Posterior cingulate gyrus (tissue), 11 donors: ENCODE measurements around the gene CTSW.

ENCODE experiments used
- DNase-seq, 10 donors: peaks; one replicate each; pipeline versions ENCODE4 v3.0.0 to v3.0.0-alpha.2; 2020 to 2021; ENCODE audit warnings: mixed read lengths in 3 of 10
- intact Hi-C: fragments of 100-400 bp; cut with DNase I; formaldehyde crosslinking; loops from one replicate; pipeline ENCODE4 v1.15.1; 2023

The CTSW gene

GRCh38 chr11:65894034-65894591 is 14.5 kb downstream of the CTSW start:
- intact Hi-C loops = loop anchor here (5.0 kb wide), 1 partner anchor 68 kb away; the partner anchor contains the start of gene SART1

GRCh38 chr11:65895482-65895981 is 15.9 kb downstream of the CTSW start:
- peak in 2 of 10 donors; percentile 16 to 28 for DNase-seq
- intact Hi-C loops = no loop called here

More at GRCh38 chr11:65894034-65894591, 14.5 kb downstream of the CTSW start:
- peak in 1 of 10 donors; percentile 62 for DNase-seq

- intact Hi-C loops = no loop called here
- DNase-seq = peak in 2 of 10 donors; percentile 25 to 48
Measured at GRCh38 chr11:65896034-65896999, 16.7 kb downstream of the CTSW start.

GRCh38 chr11:65897020-65897471 is 17.4 kb downstream of the CTSW start:
- intact Hi-C loops = no loop called here

GRCh38 chr11:65898656-65899355 is 19.2 kb downstream of the CTSW start:
- DNase-seq = peak in 1 of 10 donors; percentile 12
- intact Hi-C loops = no loop called here

More at GRCh38 chr11:65897020-65897471, 17.4 kb downstream of the CTSW start:
- no peak for DNase-seq

GRCh38 chr11:65899356-65900124 is 19.9 kb downstream of the CTSW start:
- peak in 2 of 10 donors; percentile 73 to 78 for DNase-seq
- intact Hi-C loops = no loop called here

GRCh38 chr11:65900125-65900898 is 20.7 kb downstream of the CTSW start, which contains the start of gene FOSL1:
FOSL1 (minus strand) TSS chr11:65900388; CDS start chr11:65900339, 49 bp downstream.
- DNase-seq = peak in 9 of 10 donors; percentile 36 to 93 (median 60)
- intact Hi-C loops = no loop called here

GRCh38 chr11:65900899-65901180 is 21.2 kb downstream of the CTSW start:
- intact Hi-C loops = no loop called here
- peak in 2 of 10 donors; percentile 36 to 55 for DNase-seq

GRCh38 chr11:65903068-65903481 is 23.4 kb downstream of the CTSW start:
- intact Hi-C loops = no loop called here
- DNase-seq = peak in 2 of 10 donors; percentile 12 to 65

- intact Hi-C loops = no loop called here
- peak in 2 of 10 donors; percentile 13 to 20 for DNase-seq
Measured at GRCh38 chr11:65903715-65904114, 24.1 kb downstream of the CTSW start.

GRCh38 chr11:65906602-65907001 is 27.0 kb downstream of the CTSW start:
- intact Hi-C loops = no loop called here
- no peak for DNase-seq

GRCh38 chr11:65907878-65908277 is 28.2 kb downstream of the CTSW start:
- intact Hi-C loops = no loop called here
- DNase-seq = peak in 2 of 10 donors; percentile 22 to 55

GRCh38 chr11:65911682-65912568 is 32.3 kb downstream of the CTSW start:
- DNase-seq = peak in 2 of 10 donors; percentile 60 to 67
- intact Hi-C loops = no loop called here

- peak in 2 of 10 donors; percentile 34 to 54 for DNase-seq
- intact Hi-C loops = no loop called here
Measured at GRCh38 chr11:65912845-65913244, 33.2 kb downstream of the CTSW start.

- DNase-seq = peak in 2 of 10 donors; percentile 74 to 78
- intact Hi-C loops = no loop called here
Measured at GRCh38 chr11:65915101-65915820, 35.6 kb downstream of the CTSW start.

- intact Hi-C loops = no loop called here
- DNase-seq = peak in 6 of 10 donors; percentile 14 to 93 (median 70)
Measured at GRCh38 chr11:65915821-65916251, 36.2 kb downstream of the CTSW start.

GRCh38 chr11:65916391-65916790 is 36.8 kb downstream of the CTSW start:
- intact Hi-C loops = no loop called here
- peak in 2 of 10 donors; percentile 54 to 62 for DNase-seq
